Colon (tissue), 2 donors: ENCODE data around the gene PLAGL2.

Experiments used
- FAIRE-seq: peaks from 2 replicates; lab custom pipeline; 2012; peaks lifted over from hg19 to GRCh38; lab: Jason Lieb, UNC
- donor health status: control.
- donor health status: control.

PLAGL2 gene

DNA sequence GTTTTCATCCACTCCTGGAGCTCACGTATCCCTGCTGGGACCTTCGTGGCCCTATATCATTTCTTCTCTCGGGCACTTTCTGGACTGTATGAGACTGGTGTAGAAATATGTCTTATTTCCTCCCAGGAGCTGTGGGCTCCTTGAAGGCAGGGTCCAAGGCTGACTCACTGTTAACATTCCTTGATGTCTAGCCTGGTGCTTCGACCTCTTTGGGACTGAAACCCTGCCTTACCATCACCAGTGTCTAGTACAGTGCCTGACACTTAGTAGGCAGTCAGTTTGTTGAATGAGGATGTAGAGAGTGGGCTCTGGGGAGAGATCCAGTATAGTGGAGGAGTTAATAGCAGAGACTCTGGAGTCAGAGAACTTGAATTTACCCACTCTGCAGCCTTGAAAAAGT, 23.7 kb upstream of the PLAGL2 start:
- no peak for FAIRE-seq

DNA sequence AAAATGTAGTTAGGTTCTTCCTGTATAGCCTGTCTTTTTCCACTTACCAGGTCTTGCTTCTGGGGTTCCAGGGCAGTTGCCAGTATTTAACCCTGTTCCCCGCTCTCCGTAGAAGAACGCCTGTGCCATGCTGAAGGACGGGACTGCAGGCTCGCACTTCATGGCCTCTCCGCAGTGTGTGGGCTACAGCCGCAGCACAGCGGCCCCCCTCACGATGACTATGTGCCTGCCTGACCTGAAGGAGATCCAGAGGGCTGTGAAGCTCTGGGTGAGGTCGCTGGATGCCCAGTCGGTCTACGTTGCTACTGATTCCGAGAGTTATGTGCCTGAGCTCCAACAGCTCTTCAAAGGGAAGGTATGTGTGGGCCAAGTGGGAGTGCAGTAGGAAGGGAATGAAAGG, 23.2 kb upstream of the PLAGL2 start:
- no peak for FAIRE-seq

DNA sequence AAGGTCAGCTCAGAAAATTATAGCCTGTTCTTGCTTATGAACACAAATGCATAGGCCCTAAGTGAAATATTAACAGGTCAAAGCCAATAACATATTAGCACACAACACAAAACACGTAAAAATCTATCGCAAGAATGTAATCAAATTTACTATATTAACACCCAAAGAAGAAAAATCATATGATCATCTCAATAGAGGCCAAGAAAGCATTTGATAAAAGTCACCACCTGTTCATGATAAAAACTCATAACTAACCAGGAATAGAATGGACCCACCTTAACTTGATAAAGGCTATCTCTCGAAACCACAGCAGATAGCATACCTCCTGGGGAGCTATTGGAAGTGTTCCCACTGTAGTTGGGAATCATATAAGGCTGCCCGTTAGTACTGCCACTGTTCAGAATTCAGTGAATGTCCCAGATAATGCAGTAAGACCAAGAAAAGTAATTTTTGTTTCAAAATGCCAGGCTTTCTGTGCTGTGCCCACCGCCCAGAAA, 21.8 kb upstream of the PLAGL2 start:
- FAIRE-seq: no peak

DNA sequence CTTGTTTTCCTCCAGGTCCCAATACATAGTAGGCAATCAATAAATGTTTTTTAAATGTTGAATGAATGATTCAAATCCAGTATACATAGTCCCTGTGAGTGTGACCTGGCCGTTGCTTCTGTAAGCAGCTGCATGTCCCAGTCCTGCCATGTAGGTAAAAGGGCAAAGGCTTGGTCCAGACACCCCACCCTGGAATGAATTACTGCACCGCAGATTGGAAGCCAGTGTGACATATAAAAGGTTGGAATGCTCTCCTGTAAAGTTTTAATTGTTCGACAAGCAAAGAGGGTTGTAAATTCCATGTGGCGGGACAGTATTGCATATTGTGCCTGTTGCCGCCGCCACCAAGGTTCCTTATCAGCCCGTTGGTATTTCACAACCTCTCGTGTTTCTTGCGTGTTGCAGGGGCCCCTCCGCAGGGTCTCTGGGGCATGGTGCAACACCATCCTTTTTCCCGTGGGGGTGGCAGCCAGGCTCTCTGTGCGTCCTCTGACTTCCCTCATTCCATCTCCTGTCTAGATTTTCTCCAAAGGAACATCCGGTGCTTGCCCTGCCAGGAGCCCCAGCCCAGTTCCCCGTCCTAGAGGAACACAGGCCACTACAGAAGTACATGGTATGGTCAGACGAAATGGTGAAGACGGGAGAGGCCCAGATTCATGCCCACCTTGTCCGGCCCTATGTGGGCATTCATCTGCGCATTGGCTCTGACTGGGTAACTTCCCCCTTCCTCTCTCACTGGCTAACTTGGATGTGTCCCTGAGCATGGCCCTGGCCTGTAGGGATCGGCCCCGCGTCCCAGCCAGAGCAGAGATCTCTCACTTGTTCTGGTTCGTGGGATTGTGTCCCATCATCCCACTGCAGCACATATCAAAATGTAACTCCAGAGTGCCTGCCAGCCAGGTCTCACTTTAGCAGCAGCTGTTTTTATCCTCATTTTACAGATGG, 20.5 kb upstream of the PLAGL2 start:
- peak; percentile 82 for FAIRE-seq

DNA sequence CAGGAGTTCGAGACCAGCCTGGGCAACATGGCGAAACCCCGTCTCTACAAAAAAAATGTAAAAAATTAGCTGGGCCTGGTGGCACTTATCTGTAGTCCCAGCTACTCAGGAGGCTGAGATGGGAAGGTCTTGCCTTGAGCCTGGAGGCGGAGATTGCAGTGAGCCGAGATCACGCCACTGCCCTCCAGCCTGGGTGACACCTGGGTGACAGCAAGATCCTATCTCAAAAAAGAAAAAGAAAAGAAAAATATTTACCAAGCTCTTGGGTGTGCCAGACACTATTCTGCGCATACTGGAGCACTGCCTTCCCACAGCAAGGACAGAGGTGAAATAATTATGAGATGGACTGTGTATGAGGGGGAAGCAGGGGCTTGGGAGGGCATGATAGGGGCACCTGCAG, 19.8 kb upstream of the PLAGL2 start:
- FAIRE-seq: no peak

DNA sequence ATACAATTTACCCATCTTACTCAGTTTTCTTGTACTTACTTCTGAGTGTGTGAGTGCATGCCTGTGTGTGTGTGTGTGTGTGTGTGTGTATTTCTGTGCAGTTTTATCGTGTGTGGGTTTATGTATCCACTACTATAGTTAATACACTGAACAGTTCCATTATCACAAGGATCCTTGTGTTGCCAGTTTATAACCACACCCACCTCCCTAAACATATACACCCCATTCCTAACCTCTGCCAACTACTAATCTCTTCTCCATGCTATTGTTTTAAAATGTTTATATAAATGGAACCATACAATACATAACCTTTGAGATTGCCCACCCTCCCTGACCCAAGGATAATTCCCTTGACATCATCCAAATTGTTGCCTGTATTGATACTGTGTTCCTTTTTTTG, 18.8 kb upstream of the PLAGL2 start:
- FAIRE-seq: no peak

DNA sequence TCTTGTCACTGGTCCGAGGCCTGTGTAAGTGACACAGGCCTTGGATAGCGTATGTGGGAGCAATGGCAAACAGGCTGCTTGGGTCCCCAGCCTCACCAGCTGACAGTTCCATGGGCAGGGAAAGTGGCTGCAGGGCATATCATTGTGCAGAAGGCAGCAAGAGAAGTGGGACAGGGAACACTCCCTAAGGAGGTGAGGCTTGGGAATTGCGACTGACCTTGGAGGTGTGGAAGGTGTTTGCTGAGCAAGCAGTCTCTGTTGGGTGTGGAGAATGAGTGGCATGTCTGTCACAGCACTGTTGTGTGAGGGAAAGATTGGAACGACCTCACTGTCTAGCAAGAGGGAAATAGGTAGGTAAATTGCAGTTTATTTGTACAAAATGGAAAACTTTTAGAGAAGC, 16.9 kb upstream of the PLAGL2 start:
- no peak for FAIRE-seq

DNA sequence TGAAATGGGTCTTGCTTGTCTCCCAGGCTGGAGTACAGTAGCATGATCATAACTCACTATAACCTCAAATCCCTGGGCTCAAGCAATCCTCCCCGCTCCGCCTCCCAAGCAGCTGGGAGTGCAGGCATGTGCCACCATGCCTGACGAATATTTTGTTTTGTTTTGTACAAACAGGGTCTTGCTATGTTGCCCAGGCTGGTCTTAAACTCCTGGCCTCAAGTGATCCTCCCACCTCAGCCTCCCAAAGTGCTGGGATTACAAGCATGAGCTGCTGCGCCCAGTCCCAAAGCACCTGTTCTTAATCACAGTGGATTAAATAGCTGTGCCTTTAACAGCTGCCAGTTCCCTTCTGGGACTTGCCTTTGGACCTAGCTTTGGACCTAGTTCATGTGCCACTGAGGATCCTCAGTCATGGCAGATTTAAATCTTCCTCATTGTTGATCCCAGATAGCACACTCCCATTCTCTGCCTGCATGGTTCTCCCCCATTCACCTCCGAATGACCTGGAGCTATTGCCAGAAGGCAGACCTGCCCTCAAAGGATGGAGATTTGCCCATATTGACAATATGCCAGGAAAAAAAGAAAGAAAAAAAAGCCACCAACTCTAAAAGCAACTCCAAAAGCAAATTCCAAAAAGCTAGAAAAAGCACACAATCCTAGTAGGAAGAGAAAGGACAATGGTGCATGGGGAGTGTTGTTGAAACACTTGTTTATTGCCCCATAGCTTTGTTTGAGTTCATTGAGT, 10.8 kb upstream of the PLAGL2 start:
- no peak for FAIRE-seq

DNA sequence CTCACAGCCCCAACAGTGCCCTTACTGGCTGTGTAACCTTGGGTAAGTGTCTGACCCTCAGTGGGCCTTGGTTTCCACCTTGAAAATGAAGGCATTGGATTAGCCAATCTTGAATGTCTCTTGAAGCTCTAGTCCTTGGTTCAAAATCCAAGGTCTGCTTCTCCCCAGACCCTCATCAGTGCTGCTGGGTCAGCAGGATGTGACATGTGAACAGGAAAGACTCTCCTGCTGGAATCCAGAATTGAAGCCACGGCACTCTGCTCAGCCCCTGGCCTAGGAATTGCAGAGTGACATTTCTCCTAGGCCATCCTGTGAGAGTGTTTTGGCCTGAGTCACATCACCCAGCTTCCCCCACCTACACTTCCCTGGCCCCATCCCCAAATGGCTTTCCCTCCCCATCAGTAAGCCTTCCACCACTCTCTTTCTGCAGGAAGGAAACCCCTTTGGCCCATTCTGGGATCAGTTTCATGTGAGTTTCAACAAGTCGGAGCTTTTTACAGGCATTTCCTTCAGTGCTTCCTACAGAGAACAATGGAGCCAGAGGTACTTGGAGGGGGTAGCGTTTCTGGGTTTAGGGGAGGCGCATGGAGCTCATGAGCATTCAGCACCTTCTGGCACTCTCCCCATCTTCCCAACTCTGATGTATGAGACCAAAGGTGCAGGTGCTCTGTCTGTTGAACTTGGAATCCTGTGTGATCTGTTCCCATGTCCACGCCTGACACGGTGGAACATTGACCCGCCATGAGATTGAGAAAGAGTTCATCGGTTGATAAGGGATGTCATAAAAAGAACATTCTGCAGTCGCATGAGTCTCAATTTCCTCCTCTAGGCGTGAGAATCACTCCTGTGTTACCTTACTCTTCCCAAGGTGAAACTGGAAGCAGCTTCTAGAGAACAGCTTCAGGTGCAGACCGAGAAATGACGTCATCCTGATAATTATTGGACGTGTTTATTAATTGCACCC, 8.9 kb upstream of the PLAGL2 start:
- FAIRE-seq: no peak

DNA sequence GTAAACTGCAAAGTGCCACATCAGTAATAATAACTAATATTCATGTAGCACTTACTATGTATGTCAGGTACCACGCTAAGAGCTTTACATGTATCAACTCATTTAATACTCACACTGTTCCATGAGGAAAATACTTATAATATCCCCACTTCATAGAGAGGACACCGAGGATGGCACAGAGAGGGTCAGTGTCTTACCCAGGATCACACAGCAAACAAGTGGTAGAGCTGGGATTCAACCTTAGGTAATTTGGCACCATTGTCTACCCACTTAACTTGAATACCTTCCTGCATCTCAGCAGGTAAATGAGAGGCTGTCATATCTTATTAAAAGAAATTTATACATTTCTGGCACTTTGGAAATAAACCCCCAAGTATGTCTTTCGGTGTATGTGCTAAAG, 8.2 kb upstream of the PLAGL2 start:
- no peak for FAIRE-seq

DNA sequence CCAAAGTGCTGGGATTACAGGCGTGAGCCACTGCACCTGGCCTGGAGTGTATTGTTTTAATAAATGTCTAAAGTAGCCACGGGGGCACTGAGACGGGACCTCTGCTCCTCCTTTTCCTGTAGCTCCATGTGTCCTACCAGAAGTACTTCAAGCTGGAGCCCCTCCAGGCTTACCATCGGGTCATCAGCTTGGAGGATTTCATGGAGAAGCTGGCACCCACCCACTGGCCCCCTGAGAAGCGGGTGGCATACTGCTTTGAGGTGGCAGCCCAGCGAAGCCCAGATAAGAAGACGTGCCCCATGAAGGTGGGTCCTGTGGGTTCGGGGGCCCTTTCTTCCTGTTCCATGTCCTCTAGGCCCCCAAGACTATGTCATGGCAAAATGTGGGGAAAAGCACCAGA, 7.6 kb upstream of the PLAGL2 start:
- FAIRE-seq: no peak

DNA sequence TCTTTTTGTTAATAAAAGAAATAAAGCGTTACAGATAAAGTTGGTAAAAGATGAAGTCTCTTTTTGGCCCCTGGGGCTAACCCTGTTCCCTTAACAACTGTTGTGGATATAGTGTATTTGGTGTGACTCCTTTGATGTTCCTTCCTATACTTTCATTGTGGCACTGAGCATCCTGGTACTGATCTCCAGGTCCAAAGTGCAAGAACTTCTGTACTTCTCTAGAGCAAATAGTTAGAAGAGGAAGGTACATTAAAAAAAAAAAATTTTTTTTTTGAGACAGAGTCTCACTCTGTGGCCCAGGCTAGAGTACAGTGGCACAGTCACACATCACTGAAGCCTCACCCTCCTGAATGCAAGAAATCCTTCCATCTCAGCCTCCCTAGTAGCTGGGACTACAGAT, 6.3 kb upstream of the PLAGL2 start:
- no peak for FAIRE-seq

DNA sequence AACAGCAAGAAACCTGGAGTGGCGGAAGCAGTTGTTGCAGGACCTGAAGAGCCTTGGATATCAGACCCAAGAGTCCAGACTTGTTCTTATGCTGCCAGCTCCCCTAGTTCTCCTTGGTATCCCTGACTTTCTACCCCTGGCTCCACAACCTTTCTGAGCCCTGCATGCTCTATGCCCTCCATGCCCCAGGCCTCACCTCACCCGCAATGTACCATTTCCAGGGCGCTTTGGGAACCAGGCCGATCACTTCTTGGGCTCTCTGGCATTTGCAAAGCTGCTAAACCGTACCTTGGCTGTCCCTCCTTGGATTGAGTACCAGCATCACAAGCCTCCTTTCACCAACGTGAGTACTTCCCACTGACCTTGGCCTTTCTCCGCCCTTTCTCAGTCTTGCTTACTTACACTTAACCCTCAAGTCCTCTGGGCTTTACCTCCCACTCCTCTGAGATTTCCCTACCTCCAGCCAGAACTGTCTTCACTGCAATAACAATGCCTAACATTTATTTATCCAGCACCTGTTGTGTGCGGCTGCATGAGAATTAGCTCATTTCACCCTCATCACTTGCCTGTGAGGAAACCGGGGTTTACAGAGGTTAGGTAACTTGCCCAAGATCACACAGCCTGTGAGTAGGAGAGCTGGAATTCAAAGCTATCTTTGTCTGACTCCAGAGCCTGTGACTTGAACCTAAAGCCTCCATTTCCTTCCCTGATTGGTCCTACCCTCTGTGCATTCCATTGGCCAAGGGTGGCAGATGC, 2.5 kb upstream of the PLAGL2 start:
- no peak for FAIRE-seq

DNA sequence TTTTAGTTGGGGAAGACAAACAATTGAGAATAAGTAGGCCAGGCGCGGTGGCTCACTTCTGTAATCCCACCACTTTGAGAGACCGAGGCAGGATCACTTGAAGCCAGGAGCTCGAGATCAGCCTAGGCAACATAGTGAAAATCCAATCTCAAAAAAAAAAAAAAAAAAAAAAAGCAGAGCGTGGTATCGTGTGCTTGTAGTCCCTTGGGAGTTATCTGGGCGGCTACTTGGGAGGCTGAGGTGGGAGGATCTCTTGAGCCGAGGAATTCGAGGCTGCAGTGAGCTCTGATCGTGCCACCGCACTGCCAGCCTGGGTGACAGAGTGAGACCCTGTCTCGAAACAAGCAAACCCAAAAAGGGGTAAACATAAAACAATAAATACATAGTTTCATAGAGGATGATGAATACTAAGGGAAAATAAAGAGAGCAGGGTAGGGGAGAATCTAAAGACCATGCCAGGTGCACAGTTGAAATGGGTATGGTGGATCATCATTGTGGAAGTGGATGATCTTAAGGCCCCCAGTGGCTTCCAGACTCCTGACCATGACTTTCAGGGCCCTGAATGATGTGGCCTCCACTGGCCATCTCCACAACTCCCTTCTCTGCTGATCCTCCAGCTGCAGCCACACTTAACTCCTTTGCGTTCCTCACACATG, 1.1 kb upstream of the PLAGL2 start:
- FAIRE-seq: no peak

DNA sequence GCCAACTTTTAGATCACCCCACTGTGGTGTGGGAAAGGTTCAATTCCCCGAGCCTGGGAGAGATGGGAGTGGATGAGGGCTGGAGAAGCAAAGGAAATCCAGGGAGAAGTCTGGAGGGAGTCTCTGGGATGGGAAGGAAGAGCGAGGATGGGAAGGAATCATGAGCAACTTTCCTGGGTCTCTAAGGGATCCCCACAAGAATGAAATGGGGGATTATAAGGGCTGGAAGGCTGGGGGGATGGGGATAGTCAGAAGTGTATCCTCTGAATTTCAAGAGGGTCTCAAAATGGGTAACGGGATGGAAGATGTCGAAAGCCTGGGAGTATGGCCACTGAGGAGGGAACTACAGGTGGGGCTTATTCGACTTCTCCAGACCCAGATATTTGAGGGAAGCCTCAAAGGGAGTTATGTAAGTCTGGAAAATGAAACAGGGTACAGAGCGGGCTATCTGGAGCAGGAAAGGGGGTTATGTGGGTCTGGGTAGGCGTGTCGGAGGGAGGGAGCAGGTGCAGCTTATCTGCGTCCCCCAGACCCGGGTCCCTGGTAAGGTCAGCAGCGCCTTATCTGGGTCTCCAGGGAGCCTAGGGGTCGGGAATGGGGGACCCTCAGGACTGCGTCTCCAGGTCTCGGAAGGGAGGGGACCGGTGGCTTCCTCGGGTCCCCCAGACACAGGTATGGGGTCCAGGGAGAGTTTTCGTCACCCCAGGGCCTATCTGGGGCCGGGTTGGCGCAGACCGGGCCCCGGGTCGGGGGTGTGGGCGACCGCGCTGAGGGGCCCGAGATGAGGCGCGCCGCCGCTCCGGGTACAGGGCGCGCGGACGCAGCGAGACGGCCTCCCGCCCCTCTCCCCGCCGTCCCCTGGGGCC, 550 bp downstream of the PLAGL2 start:
- FAIRE-seq: no peak

DNA sequence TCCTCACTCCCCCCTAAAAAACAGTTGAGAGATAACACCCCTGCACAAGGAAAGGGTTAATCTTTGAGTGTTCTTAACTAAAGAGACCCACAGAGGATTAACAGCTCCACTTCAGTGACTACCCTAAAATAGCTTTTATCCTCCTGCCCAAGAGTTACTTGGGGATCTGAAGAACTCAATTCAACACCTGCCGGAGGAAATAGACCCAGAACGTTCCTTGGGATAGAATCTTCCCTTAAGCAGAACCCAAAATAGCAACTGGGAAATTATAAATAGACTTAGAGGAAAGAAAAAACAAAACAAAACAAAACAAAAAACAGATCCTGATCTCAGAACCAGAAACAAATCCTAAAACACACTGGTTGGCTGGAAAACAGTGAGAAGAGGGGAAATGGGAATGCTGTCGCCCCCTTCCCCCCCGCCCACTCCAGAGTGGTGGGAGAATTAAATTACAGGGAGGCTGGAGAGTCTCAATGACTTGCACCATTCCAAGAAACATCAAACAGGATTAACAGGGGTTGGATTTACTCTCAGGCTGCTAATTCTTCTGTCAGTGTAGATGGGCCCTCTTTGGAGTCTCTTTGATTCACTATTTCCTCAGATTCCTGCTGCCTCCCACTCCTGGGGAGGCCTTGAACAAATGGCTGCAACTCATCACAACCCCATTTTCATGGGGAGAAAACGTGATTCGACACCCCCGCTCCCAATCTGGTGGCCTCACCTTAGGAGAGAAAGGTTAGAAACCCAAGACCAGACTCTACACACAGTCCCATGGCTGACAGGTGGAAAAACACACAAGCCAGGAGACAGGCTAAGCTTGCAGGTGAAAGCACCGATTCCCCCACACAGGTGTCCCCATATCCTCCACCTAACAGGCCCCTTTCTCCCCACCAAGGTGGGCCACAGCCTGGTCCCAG, 1.4 kb downstream of the PLAGL2 start:
- FAIRE-seq: no peak

DNA sequence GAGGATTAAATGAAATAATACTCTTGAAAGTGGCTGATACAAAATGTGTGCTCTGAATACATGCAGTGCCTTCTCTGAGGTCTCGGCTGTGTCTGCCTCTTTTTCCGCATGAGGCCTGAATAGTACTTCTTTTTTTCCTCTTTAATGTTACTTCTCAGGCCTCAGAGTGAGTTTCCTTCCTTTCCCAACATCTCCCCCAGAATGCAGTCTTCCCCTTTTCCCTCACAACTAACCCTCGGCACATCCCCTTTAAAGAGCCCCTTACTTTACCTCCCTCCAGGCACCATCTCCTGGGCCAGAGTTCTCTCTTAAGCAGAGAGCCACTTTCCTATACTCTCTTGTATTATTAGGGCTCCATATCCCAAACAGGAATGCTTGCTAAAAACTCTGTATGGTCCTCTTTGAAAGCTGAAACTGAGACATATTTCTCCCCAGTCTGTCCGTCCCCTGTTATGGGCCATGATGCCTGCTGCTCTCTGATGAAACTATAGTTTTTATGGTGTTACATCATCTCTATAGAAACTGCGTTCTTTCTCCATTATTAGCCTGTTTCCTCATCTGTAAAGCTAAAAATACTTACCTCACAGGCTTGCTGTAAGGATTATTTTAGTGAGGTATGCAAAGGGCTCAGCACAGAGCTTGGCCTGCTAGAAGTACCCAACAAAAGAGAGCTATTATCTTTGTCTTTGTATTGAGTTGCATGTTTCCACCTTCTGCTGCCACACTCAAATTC, 2.3 kb downstream of the PLAGL2 start:
- no peak for FAIRE-seq
